CD4-positive, alpha-beta T cell treated with Interleukin-10 for 1 hour (primary cell): ENCODE results near the gene AAMDC.
"Not testable (repeated sequence)": the region's sequence is repeated elsewhere in the genome, so short reads cannot be mapped to it uniquely, and the experiment has no call there.

ENCODE experiments used
- DNase-seq: peaks from one replicate; pipeline ENCODE4 v3.0.0-alpha.2; 2020

Gene AAMDC

GRCh38 chr11:77890100-77890614 is 69.2 kb downstream of the AAMDC start:
- DNase-seq, result not testable (repeated sequence)

- DNase-seq, result not testable (repeated sequence)
Observed at GRCh38 chr11:77890619-77891056, 69.7 kb downstream of the AAMDC start.

GRCh38 chr11:77891256-77891655 is 70.3 kb downstream of the AAMDC start:
- DNase-seq, result not testable (repeated sequence)

GRCh38 chr11:77891703-77892102 is 70.8 kb downstream of the AAMDC start:
- not testable (repeated sequence) for DNase-seq

- not testable (repeated sequence) for DNase-seq
Observed at GRCh38 chr11:77894949-77895348, 74.0 kb downstream of the AAMDC start.

- no peak for DNase-seq
Observed at GRCh38 chr11:77908835-77909234, 87.9 kb downstream of the AAMDC start.

- DNase-seq, result no peak
Observed at GRCh38 chr11:77909277-77909676, 88.3 kb downstream of the AAMDC start.

- not testable (repeated sequence) for DNase-seq
Observed at GRCh38 chr11:77910828-77911227, 89.9 kb downstream of the AAMDC start.

GRCh38 chr11:77913608-77914306 is 92.8 kb downstream of the AAMDC start:
- DNase-seq, result not testable (repeated sequence)

- not testable (repeated sequence) for DNase-seq
Observed at GRCh38 chr11:77914307-77914791, 93.4 kb downstream of the AAMDC start.

GRCh38 chr11:77917713-77918112 is 96.8 kb downstream of the AAMDC start:
- not testable (repeated sequence) for DNase-seq
